Stimulated activated CD8-positive, alpha-beta memory T cell treated with anti-CD3 and anti-CD28 coated beads, Interleukin-12 subunit alpha, Interleukin-12 subunit beta, amount 100 ng/mL, for 1 hour (primary cell): ENCODE results near the gene EVX2.

Experiments
- DNase-seq: peaks from one replicate; pipeline ENCODE4 v3.0.0-alpha.2; 2020; ENCODE audit warnings: low read depth

The EVX2 gene

DNA sequence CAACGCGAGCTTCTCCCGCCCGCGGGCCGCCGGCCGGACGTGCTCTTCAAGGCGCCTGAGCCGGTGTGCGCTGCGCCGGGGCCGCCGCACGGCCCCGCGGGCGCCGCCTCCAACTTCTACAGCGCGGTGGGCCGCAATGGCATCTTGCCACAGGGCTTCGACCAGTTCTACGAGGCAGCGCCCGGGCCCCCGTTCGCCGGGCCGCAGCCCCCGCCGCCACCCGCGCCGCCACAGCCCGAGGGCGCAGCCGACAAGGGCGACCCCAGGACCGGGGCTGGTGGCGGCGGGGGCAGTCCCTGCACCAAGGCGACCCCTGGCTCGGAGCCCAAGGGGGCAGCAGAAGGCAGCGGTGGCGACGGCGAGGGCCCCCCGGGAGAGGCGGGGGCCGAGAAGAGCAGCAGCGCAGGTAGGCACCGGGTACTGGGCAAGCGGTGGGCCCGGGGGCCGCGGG is 24.0 kb upstream of the EVX2 start:
- no peak for DNase-seq

DNA sequence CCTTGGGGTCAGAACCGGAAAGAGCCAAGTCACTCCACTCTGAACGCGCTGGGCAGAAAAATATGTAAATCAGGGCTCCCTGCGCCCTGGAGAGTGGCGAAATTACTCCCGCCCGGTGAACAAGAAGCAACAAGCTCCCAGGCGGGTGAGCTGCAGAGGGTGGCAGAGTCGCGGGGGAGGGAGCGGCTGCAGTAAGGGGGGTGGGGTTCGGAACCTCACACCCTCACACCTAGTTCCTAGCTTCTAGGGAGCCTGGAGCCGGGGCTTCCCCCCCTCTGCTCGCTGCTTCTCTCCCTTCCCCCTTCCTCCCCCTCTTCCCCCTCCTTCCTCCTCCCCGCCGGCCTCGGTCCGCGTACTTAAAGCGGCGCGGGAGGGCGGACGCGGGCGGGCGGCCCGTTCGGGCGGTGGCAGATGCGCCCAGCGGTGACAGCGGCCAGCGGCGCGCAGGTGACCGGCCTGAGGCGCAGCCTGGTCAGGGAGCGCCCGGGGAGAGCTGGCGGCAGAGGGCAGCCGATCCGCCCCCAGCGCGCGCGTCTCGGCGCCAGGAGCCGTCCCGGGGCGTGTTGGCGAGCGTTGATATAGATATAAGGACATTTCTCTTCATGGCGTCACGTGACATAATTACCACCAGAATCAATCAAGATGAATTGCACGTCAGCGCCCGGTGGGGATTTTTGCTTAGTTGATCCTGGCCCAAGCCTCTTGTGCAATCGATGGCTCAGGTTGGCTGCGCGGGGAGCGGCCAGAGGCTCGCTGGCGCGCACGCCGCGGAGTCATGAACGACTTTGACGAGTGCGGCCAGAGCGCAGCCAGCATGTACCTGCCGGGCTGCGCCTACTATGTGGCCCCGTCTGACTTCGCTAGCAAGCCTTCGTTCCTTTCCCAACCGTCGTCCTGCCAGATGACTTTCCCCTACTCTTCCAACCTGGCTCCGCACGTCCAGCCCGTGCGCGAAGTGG is 23.1 kb upstream of the EVX2 start, which contains the start of gene HOXD11:
Gene HOXD11 (plus strand): TSS at position 700 of the 959 bp plus-strand sequence. CDS start 76 bp downstream, at position 776.
- no peak for DNase-seq

DNA sequence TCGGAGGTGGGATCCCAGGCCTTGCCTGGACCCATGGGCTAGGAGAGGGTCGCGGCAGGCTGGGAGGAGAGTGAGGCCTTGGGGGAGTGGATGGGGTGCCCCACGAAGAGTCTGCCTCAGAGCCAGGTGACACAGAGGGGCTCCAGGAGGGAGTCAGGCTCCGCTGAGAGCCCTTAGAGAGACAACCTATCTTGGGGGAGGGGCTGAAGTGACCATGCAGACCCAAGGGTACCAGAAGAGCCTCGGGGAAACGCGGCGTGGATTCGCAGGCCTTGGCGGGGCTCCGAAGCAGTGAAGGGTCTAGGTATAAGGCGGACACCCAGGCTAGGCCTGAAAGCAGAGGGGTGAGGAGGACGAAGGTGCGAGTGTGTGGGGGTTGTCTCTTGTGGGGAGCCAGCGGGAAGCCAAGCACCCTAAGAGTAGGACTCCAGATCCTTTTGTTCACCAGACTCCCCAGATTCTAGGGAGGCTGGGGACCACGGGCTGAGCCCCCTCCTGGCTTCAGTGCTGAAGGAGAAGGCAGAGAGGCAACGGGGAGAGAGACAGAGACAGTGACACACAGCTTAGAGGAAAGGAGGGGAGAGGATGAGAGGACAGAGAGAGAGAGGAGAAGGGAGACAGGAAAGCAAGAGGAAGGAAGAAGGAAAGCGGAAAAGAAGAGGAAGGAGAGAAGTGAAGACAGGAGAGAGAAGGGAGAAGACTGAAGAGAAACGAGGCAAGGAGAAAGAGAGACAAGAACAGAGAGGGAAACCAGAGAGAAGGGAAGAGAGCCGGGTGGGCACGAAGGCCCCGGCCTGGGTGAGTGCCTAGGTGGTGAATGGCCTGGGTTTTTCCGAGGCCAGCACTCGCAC is 22.2 kb upstream of the EVX2 start:
- DNase-seq = no peak

DNA sequence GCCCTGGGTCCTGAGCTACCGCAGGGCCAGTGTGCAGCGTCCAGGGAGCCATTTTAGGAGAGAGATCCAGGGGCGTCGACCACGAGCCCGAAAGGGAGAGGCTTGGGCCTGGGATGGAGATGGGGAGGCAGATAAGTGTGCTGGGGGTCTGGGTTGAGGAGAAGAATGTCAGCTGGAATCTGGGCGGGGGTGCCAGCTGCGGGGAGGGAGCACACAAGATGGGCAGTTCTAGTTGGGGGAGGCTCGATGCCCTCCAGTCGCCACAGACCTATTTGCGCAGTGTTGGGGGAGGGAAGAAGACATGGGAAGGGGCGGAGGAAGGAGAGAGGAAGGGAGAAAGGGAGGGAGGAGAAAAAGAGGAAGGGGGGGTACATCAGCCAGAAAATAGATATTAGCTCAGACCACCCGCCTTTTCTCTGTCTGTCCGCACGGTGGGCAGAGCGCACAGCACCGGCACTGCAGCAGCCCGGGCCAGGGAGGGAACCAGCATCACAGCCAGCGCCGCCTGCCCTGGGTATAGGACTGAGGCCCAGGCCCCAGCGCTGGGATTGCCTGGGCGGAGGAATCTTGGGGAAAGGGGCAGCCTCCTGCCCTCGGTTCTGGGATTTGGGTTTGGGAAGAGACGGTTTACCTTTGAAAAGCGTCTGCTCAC is 21.4 kb upstream of the EVX2 start:
- DNase-seq = no peak

DNA sequence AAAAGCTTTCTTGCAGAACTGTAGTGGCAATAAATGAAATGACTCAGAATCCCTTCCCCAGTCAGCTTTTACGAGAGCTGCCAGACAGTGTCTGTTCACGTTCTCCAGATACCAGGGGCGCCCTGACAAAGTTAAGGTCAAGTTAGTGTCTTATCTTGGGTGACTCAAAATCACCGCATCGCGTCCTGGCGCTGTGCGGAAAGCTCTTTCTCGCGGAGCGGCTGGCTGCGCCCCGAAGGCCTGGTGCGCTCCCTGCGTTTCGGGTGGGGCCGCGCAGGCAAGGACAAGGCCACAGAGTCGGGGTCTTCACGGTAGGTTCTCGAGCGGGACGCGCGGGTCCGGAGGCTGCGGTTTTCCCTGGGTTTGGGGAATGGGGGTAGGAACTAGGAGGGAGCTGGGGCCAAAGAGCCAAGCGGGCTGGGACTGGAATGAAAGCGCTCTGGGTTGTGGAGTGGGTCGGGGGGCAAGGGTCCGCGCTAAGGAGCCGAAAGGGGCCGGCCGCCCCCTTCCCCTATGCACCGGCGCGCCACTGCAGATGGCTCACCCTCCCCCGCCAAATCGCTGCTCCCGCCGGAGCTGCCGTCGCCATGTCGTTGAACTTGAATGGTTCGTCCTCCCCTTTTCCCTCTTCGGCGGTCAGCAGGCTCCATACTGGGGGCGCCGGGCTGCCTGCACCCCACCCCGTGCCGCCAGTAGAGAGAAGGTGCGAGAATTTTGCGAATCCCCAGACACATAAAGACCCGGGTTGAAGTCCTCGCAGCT is 20.7 kb upstream of the EVX2 start:
- no peak for DNase-seq

DNA sequence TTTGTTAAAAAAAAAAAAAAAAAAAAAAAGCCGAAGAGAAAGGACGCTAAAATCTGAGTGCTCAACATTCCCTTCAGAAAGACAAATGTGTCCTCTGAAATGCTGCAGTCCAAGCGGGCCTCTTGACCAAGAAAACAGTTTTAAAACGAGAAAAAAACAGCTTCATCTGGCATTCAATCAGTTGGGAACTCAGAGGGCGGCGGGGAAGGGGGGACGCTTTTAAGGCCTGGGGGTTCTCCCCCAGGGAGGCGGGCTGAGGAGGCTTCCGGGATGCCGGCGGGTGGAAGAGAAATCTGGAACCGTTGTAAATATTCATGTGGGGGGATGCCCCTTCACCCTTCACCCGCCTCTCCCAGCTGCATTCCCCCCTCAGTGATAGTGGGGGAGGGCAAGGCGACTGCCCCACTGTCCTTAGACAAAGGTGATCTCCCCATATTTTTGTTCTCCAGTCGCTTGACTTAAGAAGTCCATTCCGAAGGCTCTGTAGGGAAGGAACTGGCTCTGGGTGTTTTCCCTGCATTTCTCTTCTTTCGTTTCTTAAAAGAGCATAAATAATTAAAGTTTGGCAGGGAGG is 20.1 kb upstream of the EVX2 start:
- DNase-seq = no peak

DNA sequence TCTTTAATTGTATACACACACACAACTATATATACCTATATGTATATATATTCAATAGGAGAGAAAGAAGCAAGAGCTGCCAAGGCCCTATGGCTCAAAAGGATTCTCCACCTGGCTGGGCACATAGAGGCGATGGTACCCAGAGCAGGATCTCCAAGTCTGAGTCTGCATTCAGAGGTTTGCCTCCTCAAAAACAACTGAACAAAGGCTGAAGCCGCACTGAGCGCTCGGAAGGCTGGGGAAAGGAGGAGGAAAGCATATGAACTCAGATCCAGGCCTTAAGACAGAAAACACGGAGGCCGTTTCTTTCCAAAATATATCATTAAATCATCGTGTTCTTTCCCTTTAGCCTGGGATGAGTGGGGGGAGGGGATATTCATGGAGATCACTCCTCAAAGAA is 19.4 kb upstream of the EVX2 start:
- no peak for DNase-seq

DNA sequence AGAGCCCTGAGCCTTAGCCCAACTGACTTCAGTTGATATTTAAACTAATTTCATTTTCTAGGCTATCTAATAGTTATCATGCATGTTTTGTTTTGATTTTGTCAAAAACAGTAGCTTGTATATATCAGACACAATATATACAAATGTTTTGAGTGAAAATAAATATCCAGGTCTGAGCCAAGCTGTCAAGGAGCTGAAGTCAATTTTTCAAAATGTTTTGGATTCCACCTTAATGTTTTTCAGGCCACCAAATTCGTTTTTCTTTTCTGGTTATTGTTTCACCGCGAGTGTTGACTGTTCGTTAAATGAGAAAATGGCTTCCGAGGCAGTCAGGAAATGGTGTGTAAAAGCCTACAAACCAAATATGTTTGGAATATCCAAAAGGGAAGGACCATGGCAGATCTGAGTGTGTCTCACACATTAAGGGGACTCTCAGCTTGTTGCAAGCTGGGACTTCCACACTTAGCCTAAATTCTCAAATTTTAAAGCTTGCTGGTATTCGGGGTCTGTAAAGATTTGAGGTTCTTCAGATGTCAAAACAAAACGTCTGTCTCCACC is 18.6 kb upstream of the EVX2 start:
- no peak for DNase-seq

DNA sequence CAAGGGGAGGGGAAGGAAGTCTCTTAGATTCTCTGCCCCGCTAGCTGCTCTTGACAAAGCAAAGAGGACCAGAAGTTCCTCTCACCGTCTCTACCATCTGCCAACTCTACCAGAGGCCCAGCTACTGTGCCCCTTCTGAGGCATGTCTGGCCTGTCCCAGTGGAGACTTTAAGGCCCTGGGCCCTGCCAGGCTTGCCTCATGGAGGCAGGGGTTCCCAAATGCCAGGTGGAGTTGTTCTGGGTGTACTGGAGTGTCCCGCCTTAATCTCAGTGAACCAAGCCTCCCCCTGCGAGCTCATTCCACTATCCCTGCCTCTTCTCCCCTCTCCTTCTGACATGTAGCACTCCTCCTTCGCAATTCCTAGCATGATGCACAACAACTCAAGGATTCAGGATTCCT is 18.1 kb upstream of the EVX2 start:
- DNase-seq = no peak

DNA sequence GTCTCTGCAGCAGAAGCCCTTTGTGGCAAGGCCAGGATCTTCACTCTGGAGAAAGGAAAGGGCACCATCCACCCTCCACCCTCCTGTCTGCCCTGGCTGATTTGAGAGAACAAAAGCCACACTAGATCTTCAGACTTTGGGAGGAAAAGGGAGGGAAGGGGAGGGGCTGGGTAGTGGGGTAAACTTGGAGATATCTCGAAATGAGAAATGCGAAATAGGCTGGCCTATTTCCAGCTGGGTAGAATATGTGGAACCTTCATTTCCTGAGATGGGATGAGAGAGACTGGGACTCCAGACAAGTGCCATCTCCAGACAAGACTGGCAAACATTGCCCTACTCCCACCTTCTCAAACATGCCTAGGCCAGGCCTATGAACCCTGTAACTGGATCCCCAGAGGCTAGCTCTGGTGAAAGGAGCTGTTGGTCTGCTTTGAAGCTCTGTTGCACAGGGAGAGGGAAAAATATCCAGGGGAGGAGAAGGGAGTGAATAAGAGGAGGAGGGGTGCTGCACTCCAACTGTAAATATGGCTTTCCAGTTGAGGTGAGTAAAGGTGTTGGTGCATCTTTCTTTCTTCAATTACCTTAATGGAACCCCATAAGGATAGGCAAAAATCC is 17.6 kb upstream of the EVX2 start:
- no peak for DNase-seq

DNA sequence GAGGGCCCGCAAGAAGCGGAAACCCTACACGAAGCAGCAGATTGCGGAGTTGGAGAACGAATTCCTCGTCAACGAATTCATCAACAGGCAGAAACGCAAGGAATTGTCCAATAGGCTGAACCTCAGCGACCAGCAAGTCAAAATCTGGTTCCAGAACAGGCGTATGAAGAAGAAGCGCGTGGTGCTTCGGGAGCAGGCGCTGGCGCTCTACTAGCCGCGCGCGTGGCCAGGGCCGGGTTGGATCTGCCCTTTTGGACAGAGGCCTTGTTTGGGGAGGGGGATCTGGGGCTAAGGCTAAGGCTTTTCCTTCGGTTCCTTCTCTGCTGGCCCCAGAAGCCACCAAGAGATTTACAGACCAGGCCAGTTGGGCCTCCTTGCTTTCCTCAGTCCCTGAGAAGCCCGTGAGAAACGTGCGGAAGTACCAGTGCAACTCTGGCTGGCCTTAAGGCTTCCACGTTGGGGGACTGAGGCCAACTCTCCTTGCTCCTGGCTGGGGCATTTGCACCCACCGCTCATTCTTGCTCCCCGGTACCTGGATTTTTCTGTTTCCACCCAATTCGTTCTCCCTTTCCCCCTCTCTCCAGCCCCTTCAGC is 16.9 kb upstream of the EVX2 start:
- no peak for DNase-seq

DNA sequence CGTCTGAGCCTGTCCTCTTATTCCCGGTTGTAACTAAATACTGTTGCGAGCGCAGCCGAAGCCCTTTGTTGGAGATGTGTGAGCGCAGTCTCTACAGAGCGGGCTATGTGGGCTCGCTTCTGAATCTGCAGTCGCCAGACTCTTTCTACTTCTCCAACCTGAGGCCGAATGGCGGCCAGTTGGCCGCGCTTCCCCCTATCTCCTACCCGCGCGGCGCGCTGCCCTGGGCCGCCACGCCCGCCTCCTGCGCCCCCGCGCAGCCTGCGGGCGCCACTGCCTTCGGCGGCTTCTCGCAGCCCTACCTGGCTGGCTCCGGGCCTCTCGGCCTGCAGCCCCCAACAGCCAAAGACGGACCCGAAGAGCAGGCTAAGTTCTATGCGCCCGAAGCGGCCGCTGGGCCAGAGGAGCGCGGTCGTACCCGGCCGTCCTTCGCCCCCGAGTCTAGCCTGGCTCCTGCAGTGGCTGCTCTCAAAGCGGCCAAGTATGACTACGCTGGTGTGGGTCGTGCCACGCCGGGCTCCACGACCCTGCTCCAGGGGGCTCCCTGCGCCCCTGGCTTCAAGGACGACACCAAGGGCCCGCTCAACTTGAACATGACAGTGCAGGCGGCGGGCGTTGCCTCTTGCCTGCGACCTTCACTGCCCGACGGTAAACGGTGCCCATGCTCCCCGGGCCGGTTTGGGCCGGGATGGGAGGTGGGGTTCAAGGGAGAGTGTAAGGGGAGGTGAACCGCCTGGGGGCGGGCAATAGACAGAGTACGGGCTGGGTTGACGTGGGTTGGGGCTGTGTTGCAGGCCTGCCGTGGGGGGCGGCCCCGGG is 16.2 kb upstream of the EVX2 start, which contains the start of gene HOXD12:
Gene HOXD12 (plus strand): TSS at position 68 of the 819 bp plus-strand sequence. CDS start 7 bp downstream, at position 75.
- no peak for DNase-seq

DNA sequence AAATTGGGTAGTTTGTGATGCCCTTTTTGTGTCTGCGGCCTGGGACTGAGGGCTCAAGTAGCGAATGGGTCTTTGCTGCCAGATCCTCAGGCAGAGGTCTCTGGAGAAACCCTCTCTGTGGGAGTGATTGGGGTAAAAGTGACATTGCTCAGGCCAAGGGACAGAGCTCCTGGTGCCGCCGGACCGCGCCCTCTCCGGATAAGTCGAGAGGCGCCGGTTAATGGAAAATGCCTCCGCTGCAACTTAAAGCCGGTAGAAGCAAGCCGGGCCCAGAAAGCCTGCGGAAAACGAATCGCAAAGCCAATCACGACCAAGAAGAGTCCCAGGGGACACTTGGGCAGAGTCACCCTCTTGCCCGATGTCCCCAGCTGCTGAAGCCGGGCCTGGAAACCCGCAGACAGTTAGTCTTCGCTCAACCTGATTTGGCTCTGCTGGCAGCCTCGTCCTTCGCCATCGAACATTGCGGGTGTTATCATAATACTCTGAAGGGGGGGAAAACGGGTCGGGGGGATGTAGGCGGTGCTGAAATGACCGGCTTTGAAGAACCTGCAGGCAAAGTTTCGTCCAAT is 15.5 kb upstream of the EVX2 start:
- no peak for DNase-seq

DNA sequence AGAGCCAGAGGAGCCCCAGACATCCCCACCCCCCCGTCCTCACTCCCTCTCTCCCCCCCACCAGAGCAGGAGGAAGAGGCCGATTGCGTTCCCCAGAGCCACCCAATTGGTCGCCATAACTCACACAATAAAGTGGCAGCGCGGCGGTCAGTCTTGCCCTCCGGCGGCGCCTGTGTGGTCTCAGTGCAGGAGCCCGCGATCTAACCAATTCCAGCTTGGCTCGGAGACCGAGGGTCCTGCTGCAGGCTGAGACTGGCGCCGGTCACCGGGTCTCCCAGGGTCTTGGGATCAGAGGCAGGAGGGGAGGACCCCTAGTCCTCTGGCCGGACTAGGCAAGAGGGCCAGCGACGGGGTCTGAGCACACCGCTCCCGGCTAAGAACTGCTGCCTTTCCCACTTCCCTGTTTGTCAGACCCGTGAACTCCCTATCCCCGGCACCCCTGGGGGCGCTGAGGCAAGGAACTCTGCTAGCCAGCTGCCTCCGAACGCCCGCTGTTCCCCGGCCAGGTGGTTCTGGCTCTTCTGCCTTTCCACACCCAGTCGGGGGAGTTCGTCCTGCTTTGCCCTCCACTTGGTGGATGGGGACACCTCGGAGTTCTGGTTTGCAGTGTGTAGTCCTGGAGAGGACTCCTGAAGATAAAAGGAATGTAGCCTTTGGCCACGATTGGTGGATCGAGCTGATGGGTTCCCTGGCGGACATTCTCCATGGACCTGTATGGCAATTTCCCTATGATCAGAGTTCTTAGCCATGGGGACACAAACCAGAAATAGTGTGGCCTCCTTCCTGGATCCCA is 14.8 kb upstream of the EVX2 start:
- DNase-seq = no peak

DNA sequence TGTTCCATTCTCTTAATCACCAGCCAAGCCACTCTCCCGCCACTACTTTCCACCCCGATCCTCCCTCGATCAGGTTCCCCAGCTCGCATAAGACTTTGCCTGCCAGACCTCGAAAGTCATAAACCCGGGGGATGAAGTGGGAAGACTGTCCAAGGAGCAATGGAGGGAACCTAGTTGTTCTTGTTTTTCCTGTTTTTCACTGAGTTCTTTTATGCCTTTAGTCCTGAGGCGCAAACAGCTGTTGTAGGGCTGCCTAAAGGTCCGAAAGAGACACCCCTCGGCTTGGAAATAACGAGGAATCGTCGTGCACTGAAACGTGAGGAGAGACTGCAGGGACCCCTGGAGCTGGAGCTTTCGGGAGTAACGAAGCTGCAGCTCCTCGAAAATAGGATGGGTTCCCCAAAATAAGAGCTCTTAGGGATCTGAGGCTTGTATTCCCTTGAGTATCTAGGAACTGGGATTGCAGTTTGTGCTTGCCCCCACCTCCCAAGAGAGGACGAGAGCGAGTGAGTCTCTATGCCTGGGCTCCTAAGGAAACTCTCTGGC is 14.1 kb upstream of the EVX2 start:
- no peak for DNase-seq

DNA sequence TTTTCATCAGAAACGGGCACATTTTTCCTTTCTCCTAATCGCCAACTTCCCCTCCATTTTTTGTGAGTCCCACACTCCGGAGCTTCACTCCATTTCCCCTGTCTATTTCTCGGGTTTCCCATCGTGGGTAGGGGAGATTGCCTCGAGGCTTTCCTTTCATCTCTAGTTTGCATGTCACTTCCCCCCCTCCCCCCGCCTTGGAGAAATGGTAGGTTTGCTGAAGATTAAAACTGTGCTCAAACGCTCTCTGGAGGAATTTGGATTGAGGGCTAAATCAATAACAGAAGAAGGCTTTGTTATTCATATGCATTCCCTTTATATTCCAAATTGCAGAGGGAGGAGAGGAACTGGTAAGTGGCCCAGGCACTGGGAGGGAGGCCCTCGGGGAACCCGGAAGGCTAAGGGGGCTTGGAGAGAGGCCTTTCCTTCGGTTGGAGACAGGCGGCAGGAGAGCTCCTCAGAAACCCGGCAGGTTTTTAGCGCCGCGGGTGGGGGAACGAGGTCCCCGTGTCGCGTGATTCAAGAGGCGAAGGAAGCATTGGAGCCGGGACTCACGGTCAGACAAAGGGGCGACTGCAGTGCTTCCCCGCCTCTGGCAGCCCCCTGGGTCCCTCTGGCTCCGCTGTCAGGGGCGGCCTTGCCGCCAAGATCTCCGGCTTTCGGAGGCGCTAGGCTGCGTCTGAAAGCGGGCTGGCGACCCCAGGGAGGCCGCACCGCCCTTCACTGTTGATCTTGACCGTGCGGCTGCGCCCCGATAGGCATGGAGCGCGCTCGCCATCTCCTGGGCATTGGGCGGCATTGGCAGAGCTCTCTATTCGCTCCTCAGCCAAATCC is 13.4 kb upstream of the EVX2 start:
- peak; percentile 29 for DNase-seq
